Stimulated activated CD4-positive, alpha-beta T cell treated with anti-CD3 and anti-CD28 coated beads, Interleukin-1b, Interleukin-23, amount 100 ng/mL, for 48 hours (primary cell): Measurements from ENCODE around the gene TMEM60.
"Not testable (repeated sequence)": the region's sequence is repeated elsewhere in the genome, so short reads cannot be mapped to it uniquely, and the experiment has no call there.

Source experiments
- DNase-seq: peaks from one replicate; pipeline ENCODE4 v3.0.0-alpha.2; 2020

Gene TMEM60, protein sequence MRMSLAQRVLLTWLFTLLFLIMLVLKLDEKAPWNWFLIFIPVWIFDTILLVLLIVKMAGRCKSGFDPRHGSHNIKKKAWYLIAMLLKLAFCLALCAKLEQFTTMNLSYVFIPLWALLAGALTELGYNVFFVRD

DNA sequence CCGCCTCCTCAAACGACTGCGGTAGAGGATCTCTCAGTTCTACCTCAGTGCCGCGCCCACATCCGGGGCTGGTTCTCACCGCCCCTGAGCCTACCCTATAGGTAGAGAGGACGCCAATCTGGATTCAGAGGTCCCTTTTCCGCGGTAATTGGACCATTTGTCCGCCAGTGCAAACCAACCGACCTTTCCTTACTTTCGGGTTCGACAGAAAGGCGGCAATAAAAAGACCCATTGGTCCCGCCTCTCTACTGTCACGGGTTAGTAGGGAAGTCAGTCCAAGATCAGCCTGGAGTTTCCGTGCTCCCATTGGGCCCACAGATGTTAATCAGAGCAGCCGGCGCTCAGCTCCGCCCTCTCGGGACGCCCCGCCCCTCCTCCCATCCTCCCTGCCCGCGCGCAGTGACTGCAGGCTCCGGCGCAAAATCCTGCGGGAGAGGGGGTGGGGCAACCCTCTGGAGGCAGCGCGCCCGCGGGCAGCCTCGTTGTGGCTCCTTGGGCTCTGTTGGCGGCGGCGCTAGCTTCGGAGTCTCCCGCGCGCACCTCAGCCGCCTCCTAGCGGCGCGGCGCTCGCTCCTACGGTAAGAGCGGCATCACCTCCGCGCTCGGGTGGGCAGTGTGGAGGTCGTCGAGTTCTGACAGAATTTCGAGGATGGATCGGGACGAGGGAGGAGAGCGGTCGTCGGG is at the start of gene TMEM60, which contains the start of gene PHTF2:
TSS of gene TMEM60 (minus strand) at position 41 of the 684 bp plus-strand sequence. CDS start 4,061 bp downstream, outside the sequence.
TSS of gene PHTF2 (plus strand) at position 380 of the 684 bp plus-strand sequence.
- DNase-seq = peak; percentile 94

DNA sequence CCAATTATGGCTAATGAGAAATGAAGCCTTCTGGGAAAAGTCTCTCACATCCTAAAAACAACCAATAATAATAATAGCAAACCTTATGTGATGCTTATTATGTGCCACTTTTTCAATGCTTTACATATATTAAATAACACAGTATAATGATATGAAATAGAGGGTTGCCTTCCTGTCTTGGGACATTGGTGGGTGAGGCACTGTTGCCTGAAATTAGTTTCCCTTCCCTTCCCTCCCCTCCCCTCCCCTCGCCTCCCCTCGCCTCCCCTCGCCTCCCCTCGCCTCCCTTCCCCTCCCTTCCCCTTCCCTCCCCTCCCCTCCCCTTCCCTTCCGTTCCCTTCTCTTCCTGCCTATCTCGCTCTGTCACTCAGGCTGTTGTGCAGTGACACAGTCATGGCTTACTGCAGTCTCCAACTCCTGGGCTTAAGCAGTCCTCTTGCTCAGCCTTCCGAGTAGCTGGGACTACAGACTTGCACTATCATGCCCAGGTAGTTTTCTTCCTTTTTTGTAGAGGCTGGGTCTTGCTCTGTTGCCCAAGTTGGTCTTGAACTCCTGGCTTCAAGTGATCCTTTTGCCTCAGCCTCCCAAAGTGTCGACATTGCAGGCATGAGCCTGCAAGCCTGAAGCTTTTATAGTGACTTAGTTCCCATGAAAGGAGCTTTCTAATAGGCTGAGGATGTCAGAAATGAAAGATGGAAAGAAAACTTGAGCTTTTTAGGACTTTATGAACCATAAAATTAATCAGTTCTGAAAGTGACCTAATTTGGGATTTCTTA is 48.3 kb upstream of the TMEM60 start:
- no peak for DNase-seq

DNA sequence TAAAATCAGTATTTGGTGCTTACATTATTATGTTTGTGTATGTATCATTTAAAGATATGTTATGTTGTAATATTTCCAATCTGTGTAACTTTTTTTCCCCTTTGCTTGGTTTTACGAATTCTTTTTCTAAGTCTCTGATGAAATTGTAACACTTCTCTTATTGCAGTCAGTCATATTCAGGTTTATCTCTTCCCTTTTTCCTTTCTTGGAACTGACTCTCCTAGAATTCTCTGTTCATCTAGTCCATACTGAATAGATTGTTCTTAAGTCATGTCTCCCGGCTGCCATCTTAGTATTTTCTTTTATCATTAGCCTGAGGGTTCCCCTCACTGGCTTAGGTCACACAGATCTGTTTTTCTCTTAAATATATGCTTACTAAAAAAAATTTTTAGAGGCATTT is 45.0 kb upstream of the TMEM60 start:
- DNase-seq = no peak

DNA sequence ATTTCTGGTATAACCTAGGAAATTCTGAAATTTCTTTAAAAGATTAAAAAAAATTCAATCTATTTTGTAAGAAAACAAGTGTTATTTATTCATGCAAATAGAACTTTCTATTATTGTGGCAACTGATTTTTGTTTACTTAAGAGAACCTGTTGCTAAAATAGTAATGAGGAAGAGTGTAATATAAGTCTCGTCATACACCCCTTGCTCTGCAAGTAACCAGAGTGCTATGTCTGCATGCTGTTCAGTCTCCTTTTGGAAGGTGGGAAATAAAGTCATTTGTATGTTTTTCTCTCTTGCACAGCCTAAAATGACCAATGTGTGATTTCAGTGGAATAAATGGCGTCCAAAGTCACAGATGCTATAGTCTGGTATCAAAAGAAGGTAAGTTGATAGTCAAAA is 41.7 kb upstream of the TMEM60 start:
- no peak for DNase-seq

DNA sequence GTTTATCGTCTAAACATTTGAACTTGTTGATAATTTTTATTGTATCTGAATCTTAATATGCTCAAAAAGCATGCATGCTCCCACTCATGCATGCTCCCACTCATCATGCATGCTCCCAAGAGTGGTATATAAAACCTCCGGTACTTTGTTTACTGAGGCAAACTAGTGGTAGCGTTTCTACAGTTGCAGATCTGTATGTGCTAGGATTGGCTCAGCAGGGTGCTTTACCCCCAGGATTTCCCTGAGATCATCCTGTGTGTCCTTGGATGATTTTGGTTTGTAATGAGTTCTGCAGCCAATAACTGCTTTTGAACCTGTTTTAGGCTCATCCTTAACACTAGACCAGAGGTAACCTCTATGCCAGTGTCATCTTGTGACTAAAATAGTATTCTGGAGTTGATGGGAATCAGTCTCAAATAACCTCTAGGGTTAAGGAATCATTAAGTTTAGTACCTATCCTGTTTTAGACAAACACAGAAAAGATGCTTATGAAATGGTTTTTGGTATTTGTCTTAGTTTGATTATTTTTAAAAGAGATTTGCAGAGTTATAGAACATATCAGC is 40.8 kb upstream of the TMEM60 start:
- no peak for DNase-seq

DNA sequence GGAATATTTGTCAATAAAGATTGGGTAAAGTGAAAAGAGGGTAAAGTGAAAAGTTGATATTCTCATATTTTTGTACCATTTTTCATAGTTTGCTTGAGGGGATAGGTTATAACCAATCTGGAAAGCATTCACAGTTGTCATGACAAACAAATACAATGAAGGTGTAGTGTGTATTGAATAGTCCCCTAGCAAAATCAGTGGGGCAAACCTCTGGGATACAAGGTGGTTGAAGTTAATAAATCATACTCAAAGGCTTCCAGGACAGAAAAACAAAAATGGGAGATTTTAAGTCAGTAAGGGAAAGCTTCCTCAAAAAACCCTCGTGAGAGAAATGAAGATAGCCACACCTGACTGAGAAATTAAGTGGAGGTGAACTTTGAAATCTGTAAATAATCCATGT is 39.7 kb upstream of the TMEM60 start:
- DNase-seq = no peak

DNA sequence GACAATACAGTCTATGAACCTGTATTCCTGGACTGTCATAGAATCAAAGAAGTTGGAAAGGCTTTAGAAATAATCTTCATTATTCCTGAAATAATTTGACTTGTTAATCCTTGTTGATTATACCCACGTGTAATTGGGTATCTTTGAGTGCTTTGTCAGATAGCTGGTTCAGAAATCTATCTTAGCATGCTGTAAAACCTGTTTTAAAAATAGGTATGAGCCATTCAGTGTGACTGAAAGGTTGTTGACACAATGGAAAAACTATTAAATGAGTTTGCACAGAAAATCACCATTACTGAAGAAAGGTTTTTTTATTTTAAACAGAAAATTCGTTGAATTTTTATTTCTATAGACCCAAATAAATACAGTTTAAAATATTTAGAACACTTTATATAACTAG is 39.0 kb upstream of the TMEM60 start:
- DNase-seq = no peak

DNA sequence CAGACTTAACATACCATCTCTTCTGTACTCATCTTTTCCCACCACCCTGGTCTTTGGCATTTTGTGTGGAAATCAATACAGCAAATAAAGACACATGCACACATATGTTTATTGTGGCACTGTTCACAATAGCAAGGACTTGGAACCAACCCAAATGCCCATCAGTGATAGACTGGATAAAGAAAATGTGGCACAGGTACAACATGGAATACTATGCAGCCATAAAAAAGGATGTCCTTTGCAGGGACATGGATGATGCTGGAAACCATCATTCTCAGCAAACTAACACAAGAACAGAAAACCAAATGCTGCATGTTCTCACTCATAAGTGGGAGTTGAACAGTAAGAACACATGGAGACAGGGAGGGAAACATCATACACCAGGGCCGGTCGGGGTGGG is 38.2 kb upstream of the TMEM60 start:
- DNase-seq = not testable (repeated sequence)

DNA sequence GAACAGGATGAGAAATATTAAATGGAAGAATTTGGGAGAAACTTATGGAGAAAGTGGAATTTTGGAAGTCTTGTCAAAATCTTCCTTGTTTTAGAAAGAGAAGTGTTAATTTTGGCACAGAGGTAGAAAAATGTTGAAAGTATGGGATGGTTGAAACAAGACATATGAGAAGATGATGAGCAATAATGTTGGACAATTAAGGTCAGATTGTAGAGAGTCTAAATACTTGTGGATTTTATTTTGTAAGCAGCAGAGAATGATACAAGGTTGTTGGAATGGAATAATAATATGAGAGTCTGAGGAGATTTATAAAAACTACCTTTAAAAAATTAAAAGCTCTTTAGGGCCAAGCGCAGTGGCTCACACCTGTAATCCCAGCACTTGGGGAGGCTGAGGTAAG is 34.9 kb upstream of the TMEM60 start:
- no peak for DNase-seq

DNA sequence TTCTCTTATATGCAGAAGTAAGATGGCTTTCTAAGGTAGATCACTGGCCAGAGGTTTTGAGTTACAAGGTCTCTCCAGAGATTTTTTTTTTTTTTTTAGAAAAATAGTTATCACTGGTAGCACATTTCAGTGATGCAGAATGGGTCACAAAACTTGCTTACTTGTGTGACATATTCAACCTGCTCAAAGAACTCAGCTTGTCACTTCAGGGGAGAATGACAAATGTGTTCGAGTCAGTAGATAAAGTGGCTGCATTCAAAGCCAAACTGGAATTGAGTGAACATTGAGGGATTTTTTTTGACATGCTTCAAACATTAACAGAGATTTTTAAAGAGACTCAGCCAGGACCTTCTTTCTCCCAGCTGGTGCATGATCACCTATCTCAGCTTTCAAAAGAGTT is 33.7 kb upstream of the TMEM60 start:
- no peak for DNase-seq

DNA sequence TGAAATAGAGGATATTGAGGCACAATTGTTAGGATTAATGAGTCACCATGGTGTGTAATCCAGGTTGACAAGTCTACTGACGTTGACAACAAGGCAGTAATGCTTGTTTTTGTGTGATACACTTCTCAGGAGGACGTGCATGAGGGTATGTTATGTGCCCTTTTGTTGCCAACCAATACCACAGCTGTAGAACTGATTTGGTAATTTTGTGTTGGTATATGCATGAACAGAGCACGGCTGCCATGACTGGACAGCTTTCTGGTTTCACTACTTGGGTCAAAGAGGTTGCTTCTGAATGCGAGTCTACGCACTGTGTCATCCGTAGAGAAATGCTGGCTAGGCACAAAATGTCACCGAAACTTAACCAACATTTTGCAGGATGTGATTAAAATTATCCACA is 33.2 kb upstream of the TMEM60 start:
- DNase-seq = peak; percentile 56

DNA sequence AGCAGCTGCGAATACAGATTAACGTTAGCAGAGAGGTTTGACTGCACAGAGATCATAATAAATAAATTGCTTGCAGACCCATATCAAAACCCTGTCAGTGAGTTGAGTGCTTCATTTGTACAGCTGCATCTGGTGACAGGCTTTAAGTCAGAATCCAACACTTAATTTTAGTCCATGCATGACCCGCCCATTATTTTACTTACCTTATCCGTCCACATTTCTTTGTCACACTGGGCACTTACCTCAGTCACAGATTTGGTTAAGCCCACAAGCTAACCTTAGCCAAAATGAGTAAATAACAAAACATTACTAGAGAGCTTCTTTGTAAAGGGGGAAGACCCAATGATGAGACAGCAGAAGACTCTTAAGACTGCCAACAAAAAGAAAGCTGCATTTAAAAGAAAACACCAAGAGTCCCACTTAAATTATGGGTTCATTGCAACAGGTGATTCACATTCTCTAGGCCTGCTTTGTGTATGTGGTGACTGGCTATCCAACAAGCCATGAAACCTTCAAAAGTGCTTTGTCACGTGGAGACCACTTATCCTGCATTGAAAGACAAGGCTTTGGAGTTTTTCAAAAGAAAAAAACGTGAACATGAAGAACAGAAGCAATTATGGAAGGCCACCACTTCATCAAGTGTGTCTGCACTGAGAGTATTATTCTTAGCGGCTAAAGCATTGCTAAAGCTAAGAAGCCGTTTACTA is 32.6 kb upstream of the TMEM60 start:
- no peak for DNase-seq

DNA sequence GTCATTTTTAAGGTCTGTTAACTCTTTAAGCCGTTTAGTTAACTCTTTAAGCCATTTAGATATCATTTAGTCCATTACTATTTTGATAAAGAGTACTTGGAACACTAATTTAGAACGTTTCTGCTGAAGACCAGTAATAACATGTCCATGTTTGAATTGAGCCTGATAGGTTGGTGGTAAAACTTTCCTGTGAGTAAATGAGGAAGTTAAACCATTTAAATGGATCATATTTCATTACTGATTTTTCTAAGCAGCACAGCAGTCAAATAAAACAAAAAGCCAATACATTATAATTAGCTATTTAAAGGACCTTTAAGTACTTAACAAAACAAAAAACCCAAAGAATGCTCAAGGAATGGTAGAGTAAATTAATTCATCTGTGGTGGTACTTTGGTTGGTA is 29.8 kb upstream of the TMEM60 start:
- no peak for DNase-seq

DNA sequence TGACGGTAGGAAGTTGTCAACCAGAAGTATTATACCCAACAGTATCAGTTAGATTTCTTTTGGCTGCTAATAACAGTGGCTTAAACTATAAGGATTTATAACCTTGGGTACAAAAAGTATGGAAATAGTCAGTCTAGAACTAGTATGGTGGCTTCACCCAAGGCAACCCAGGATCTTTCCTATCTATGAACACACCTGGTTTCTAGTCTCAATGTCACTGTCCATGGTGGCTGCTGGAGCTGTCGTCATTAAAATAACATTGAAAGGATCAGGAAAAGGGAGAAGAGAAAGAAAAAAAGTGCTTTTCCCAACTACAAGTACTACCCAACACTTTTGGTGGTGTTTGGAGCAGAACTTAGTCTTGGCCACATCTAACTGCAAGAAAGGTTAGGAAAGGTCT is 28.1 kb upstream of the TMEM60 start:
- no peak for DNase-seq

DNA sequence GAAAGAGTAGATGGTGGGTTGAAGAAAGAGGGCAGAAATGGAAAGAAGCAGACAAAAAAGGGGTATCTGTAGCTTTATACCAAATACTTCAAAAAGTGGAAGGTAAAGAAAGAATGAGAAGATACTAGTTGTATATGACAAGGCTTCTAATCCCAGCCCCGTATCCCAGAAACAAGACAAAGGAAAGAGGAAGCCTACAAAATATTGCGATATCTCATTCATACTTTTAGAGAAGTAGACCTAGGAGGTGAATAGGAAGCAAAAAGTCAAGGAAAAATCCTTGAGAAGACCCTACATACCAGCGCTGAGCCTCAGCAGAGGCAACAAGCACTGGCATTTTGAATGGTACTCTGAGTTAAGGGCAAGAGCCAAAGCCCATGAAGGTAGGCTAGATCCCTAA is 26.9 kb upstream of the TMEM60 start:
- DNase-seq = no peak

DNA sequence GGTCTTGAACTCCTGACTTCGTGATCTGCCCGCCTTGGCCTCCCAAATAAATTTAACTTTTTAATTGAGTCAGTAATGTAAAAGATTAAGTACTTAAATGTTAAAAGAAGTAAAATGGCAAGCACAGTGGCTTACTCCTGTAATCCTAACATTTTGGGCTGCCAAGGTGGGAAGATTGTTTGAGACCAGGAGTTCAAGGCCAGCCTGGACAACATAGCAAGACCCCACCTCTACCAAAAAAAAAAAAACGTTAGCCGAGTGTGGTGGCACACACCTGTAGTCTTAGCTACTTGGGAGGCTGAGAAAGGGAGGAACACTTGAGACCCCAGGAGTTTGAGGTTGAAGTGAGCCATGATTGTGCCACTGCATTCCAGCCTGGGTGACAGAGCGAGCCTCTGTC is 26.4 kb upstream of the TMEM60 start:
- no peak for DNase-seq

DNA sequence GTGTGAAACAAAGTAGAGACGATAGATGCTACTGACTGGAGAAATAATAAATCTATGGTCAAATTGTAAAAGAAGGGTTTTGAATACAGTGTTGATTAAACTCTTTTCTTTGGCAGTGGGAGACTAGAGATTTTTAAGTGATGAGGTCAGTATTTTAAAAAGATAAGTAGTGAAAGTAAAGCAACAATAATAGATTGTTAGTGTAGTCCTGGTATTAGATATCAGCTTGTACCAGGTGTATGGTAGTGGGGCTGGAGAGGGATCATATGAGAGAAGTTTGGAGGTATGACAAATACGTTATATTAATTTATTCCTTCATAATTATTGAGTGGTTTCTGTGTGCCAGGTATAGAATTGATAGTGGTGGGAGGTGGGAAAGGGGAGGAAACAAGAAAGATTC is 25.6 kb upstream of the TMEM60 start:
- no peak for DNase-seq

DNA sequence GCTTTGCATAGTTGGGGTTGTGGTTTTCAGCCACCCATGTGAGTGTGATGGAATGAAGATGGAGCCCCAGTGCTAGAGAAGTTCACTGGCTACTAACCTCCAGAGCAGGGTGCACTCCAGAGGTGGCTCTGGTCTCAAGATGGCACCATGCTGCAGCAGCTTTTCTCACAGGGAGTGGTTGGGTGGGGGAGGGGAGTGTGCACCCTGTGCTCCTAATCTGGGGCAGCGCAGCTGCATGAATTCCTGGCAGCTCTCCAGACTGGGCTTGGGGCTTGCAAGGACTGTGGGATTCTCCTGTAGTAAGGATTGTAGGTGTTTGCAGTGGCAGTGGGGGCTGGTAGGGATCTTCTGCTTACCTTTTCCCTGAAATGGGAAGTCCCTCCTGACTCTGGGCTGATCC is 24.0 kb upstream of the TMEM60 start:
- no peak for DNase-seq

DNA sequence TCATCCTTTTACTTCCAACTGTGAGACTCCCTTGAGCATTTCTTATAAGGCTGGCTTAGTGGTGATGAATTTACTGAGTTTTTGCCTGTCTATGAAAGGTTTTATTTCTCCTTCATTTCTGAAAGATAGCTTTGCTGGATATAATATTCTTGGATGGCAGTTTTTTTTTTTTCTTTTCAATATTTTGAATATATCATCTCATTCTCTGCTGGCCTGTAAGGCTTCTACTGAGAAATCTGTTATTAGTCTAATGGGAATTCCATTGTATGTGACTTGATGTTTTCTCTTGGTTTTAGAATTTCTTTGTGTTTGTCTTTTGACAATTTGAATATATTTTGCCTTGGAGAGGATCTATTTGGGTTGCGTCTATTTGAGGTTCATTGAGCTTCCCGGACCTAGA is 22.7 kb upstream of the TMEM60 start:
- DNase-seq = no peak

DNA sequence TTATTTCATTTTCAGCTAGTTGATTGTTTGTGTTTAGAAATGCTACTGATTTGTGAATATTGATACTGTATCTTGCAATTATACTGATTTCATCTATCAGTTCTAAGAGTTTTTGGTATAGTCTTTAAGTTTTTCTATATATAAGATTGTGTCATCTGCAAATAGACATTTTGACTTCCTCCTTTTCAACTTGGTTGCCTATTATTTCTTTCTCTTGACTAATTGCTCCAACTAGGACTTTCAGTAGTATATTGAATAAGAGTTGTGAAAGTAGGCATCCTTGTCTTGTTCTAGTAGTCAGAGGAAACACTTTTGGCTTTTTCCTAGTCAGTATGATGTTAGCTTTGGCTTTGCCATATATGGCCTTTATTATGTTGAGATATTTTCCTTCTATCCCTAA is 20.8 kb upstream of the TMEM60 start:
- DNase-seq = no peak

DNA sequence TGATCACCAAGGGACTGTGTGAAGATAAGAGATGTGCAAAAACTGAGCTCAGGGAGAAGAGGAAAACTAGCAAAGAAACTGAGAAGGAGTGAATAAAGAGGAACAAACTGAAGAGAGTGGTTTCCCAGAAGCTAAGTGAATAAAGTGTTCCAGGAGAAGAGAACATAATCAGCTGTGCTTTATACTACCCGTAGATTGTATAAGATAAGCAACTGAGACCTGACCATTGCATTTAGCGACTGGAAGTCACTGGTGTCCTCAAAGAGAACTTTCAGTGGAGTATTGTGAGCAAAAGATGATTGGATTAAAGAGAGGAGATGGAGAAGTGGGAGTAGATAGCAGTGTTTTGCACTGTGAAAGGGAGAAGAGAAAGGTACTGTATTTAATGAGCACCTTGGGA is 14.9 kb upstream of the TMEM60 start:
- DNase-seq = no peak

DNA sequence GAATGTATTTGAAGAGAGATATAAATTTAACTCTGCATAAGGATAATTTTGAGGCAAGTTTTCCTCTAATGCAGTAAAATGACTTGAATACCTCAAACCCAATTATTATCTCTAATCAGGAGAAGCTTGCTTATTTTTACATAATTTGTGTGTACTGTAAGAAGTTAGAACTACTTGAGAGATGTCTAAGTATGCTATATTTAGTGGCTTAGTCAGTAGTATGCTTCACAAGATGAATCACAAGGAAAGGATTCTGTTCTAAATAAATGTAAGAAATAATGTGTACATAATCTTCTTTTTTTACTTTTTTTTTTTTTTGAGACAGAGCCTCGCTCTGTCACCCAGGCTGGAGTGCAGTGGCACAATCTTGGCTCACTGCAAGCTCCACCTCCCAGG is 14.1 kb upstream of the TMEM60 start:
- DNase-seq = no peak
